WTC11 (cell line): ENCODE results near the gene ZNF416. TPM values are rescaled to one million over a fixed set of nuclear protein-coding genes. Genes with fewer than 3 reads are reported as not detected.

ENCODE experiments used
- CBFB ChIP-seq: sonication (generic); formaldehyde crosslinking; IDR thresholded peaks from 2 replicates; pipeline ENCODE4 v1.8.1; 2022; ENCODE audit warnings: mild to moderate bottlenecking, low read depth, missing genetic modification reagents
- CTCF ChIP-seq: fragments of 200-600 bp; IDR thresholded peaks from 2 replicates; pipeline ENCODE4 v1.8.0; 2022; ENCODE audit warnings: antibody characterized with exemption
- E2F1 ChIP-seq: sonication (generic); formaldehyde crosslinking; IDR thresholded peaks from 2 replicates; pipeline ENCODE4 v1.8.0; 2022; ENCODE audit warnings: mild to moderate bottlenecking, missing genetic modification reagents
- ESRRA ChIP-seq: sonication (generic); formaldehyde crosslinking; IDR thresholded peaks from 2 replicates; pipeline ENCODE4 v1.8.1; 2022; ENCODE audit warnings: mild to moderate bottlenecking, missing genetic modification reagents, borderline replicate concordance
- FOXP1 ChIP-seq: sonication (generic); formaldehyde crosslinking; IDR thresholded peaks from 2 replicates; pipeline ENCODE4 v1.8.0; 2022; ENCODE audit warnings: missing genetic modification reagents, mild to moderate bottlenecking, moderate library complexity, borderline replicate concordance
- GABPB1 ChIP-seq: sonication (generic); formaldehyde crosslinking; IDR thresholded peaks from 2 replicates; pipeline ENCODE4 v1.8.1; 2023; ENCODE audit warnings: mild to moderate bottlenecking, missing genetic modification reagents
- HMGXB4 ChIP-seq: sonication (generic); formaldehyde crosslinking; IDR thresholded peaks from 2 replicates; pipeline ENCODE4 v1.8.1; 2023; ENCODE audit warnings: mild to moderate bottlenecking, moderate library complexity, missing genetic modification reagents
- MLX ChIP-seq: sonication (generic); formaldehyde crosslinking; IDR thresholded peaks from 2 replicates; pipeline ENCODE4 v1.8.1; 2023; ENCODE audit warnings: mild to moderate bottlenecking, missing genetic modification reagents, moderate library complexity
- NR1H2 ChIP-seq: sonication (generic); formaldehyde crosslinking; IDR thresholded peaks from 2 replicates; pipeline ENCODE4 v1.9.0; 2021; ENCODE audit warnings: mild to moderate bottlenecking, moderate library complexity, missing genetic modification reagents
- PRRX2 ChIP-seq: fragments of 250-450 bp; sonication (Bioruptor Pico); IDR thresholded peaks from 2 replicates; pipeline ENCODE4 v1.8.0; 2021; ENCODE audit warnings: mild to moderate bottlenecking
- RELA ChIP-seq: sonication (generic); formaldehyde crosslinking; IDR thresholded peaks from 2 replicates; pipeline ENCODE4 v1.8.1; 2022; ENCODE audit warnings: missing genetic modification reagents, mild to moderate bottlenecking, borderline replicate concordance
- TCF7 ChIP-seq: sonication (generic); formaldehyde crosslinking; IDR thresholded peaks from 2 replicates; pipeline ENCODE4 v1.8.0; 2022; ENCODE audit warnings: mild to moderate bottlenecking, low read depth, missing genetic modification reagents, moderate library complexity
- ZNF219 ChIP-seq: sonication (generic); formaldehyde crosslinking; IDR thresholded peaks from 2 replicates; pipeline ENCODE4 v1.8.0; 2023; ENCODE audit warnings: missing genetic modification reagents, mild to moderate bottlenecking, borderline replicate concordance
- ZNF232 ChIP-seq: sonication (generic); formaldehyde crosslinking; IDR thresholded peaks from 2 replicates; pipeline ENCODE4 v1.8.0; 2022; ENCODE audit warnings: mild to moderate bottlenecking, missing genetic modification reagents
- ZNF396 ChIP-seq: fragments of 250-450 bp; sonication (Bioruptor Pico); IDR thresholded peaks from 2 replicates; pipeline ENCODE4 v1.8.0; 2021; ENCODE audit warnings: mild to moderate bottlenecking, moderate library complexity, borderline replicate concordance
- ZNF423 ChIP-seq: fragments of 250-450 bp; sonication (Bioruptor Pico); IDR thresholded peaks from 2 replicates; pipeline ENCODE4 v2.1.2; 2022; ENCODE audit warnings: mild to moderate bottlenecking, moderate library complexity
- total RNA-seq: library from RNA; stranded (reverse); gene quantifications from 3 replicates; pipeline ENCODE4 v1.2.3, GENCODE V29; 2021
- TF ChIP-seq, protein P1 (sequence below): sonication (generic); formaldehyde crosslinking; IDR thresholded peaks from 2 replicates; pipeline ENCODE4 v1.8.1; 2022; ENCODE audit warnings: low read depth, missing genetic modification reagents, borderline replicate concordance
- TF ChIP-seq, protein P2 (sequence below): fragments of 250-450 bp; sonication (Bioruptor Pico); IDR thresholded peaks from 2 replicates; pipeline ENCODE4 v1.9.0; 2021; ENCODE audit warnings: mild to moderate bottlenecking
- TF ChIP-seq, protein P3 (sequence below): sonication (generic); formaldehyde crosslinking; IDR thresholded peaks from 2 replicates; pipeline ENCODE4 v1.8.0; 2023; ENCODE audit warnings: missing genetic modification reagents
- TF ChIP-seq, protein P4 (sequence below): fragments of 250-450 bp; sonication (Bioruptor Pico); IDR thresholded peaks from 2 replicates; pipeline ENCODE4 v2.1.2; 2022; ENCODE audit warnings: mild to moderate bottlenecking, moderate library complexity
- TF ChIP-seq, protein P5 (sequence below): fragments of 250-450 bp; sonication (Bioruptor Pico); IDR thresholded peaks from 2 replicates; pipeline ENCODE4 v1.9.0; 2021; ENCODE audit warnings: mild to moderate bottlenecking, borderline replicate concordance

ZNF416 gene
- total RNA-seq, 1 experiment from 2014 or later: 10.0 TPM

GRCh38 chr19:57527136-57527881, 51.4 kb downstream of the ZNF416 start, which contains the start of gene ZNF549 (continued):
- TF ChIP-seq E2F1 (no peak), MLX (CRISPR knock-in tag) (no peak), ZNF219 (no peak; the same call in 1 of the 2 replicates), CTCF (no peak), PRRX2 (CRISPR knock-in tag) (no peak), GABPB1 (CRISPR knock-in tag) (peak; percentile 79), CBFB (CRISPR knock-in tag) (no peak), ZNF232 (CRISPR knock-in tag) (peak; percentile 64; the same call in 1 of the 2 replicates), TCF7 (CRISPR knock-in tag) (0 out of 2 replicates have a peak, but pooled peaks have one; percentile 69), HMGXB4 (CRISPR knock-in tag) (peak; percentile 75), ZNF396 (CRISPR knock-in tag) (no peak), FOXP1 (CRISPR knock-in tag) (peak; percentile 94), ZNF423 (CRISPR knock-in tag) (no peak), RELA (0 out of 2 replicates have a peak, but pooled peaks have one; percentile 67), NR1H2 (no peak), ESRRA (CRISPR knock-in tag) (no peak)
- TF ChIP-seq, protein P1, sequence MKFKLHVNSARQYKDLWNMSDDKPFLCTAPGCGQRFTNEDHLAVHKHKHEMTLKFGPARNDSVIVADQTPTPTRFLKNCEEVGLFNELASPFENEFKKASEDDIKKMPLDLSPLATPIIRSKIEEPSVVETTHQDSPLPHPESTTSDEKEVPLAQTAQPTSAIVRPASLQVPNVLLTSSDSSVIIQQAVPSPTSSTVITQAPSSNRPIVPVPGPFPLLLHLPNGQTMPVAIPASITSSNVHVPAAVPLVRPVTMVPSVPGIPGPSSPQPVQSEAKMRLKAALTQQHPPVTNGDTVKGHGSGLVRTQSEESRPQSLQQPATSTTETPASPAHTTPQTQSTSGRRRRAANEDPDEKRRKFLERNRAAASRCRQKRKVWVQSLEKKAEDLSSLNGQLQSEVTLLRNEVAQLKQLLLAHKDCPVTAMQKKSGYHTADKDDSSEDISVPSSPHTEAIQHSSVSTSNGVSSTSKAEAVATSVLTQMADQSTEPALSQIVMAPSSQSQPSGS (CRISPR knock-in tag): 0 out of 2 replicates have a peak, but pooled peaks have one; percentile 28
- TF ChIP-seq, protein P2, sequence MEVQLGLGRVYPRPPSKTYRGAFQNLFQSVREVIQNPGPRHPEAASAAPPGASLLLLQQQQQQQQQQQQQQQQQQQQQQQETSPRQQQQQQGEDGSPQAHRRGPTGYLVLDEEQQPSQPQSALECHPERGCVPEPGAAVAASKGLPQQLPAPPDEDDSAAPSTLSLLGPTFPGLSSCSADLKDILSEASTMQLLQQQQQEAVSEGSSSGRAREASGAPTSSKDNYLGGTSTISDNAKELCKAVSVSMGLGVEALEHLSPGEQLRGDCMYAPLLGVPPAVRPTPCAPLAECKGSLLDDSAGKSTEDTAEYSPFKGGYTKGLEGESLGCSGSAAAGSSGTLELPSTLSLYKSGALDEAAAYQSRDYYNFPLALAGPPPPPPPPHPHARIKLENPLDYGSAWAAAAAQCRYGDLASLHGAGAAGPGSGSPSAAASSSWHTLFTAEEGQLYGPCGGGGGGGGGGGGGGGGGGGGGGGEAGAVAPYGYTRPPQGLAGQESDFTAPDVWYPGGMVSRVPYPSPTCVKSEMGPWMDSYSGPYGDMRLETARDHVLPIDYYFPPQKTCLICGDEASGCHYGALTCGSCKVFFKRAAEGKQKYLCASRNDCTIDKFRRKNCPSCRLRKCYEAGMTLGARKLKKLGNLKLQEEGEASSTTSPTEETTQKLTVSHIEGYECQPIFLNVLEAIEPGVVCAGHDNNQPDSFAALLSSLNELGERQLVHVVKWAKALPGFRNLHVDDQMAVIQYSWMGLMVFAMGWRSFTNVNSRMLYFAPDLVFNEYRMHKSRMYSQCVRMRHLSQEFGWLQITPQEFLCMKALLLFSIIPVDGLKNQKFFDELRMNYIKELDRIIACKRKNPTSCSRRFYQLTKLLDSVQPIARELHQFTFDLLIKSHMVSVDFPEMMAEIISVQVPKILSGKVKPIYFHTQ (CRISPR knock-in tag): no peak
- TF ChIP-seq, protein P3, sequence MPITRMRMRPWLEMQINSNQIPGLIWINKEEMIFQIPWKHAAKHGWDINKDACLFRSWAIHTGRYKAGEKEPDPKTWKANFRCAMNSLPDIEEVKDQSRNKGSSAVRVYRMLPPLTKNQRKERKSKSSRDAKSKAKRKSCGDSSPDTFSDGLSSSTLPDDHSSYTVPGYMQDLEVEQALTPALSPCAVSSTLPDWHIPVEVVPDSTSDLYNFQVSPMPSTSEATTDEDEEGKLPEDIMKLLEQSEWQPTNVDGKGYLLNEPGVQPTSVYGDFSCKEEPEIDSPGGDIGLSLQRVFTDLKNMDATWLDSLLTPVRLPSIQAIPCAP (CRISPR knock-in tag): no peak
- TF ChIP-seq, protein P4, sequence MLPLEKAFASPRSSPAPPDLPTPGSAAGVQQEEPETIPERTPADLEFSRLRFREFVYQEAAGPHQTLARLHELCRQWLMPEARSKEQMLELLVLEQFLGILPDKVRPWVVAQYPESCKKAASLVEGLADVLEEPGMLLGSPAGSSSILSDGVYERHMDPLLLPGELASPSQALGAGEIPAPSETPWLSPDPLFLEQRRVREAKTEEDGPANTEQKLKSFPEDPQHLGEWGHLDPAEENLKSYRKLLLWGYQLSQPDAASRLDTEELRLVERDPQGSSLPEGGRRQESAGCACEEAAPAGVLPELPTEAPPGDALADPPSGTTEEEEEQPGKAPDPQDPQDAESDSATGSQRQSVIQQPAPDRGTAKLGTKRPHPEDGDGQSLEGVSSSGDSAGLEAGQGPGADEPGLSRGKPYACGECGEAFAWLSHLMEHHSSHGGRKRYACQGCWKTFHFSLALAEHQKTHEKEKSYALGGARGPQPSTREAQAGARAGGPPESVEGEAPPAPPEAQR (CRISPR knock-in tag): no peak
- TF ChIP-seq, protein P5, sequence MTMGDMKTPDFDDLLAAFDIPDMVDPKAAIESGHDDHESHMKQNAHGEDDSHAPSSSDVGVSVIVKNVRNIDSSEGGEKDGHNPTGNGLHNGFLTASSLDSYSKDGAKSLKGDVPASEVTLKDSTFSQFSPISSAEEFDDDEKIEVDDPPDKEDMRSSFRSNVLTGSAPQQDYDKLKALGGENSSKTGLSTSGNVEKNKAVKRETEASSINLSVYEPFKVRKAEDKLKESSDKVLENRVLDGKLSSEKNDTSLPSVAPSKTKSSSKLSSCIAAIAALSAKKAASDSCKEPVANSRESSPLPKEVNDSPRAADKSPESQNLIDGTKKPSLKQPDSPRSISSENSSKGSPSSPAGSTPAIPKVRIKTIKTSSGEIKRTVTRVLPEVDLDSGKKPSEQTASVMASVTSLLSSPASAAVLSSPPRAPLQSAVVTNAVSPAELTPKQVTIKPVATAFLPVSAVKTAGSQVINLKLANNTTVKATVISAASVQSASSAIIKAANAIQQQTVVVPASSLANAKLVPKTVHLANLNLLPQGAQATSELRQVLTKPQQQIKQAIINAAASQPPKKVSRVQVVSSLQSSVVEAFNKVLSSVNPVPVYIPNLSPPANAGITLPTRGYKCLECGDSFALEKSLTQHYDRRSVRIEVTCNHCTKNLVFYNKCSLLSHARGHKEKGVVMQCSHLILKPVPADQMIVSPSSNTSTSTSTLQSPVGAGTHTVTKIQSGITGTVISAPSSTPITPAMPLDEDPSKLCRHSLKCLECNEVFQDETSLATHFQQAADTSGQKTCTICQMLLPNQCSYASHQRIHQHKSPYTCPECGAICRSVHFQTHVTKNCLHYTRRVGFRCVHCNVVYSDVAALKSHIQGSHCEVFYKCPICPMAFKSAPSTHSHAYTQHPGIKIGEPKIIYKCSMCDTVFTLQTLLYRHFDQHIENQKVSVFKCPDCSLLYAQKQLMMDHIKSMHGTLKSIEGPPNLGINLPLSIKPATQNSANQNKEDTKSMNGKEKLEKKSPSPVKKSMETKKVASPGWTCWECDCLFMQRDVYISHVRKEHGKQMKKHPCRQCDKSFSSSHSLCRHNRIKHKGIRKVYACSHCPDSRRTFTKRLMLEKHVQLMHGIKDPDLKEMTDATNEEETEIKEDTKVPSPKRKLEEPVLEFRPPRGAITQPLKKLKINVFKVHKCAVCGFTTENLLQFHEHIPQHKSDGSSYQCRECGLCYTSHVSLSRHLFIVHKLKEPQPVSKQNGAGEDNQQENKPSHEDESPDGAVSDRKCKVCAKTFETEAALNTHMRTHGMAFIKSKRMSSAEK (CRISPR knock-in tag): no peak
